HG03432 (cell line): ENCODE results near the gene BHLHE23.
A peak's percentile ranks its signal among the peaks of the same experiment; 100 is the strongest.

Experiments used
- ATAC-seq: cut with Tn5 transposase; IDR thresholded peaks from one replicate; pipeline ENCODE4 v1.9.1; 2021; ENCODE audit warnings: mild to moderate bottlenecking, moderate library complexity; ENCODE audit not compliant: unreplicated experiment

Gene BHLHE23

GRCh38 chr20:62993856-62994494, 12.8 kb downstream of the BHLHE23 start:
- ATAC-seq: no peak

GRCh38 chr20:62991863-62992262, 14.9 kb downstream of the BHLHE23 start:
- no peak for ATAC-seq

- no peak for ATAC-seq
These were observed 15.5 kb downstream of the BHLHE23 start for GRCh38 chr20:62991196-62991807.

- ATAC-seq: no peak
These were observed 16.4 kb downstream of the BHLHE23 start for GRCh38 chr20:62990306-62990825.

GRCh38 chr20:62989201-62989601, 17.6 kb downstream of the BHLHE23 start:
- no peak for ATAC-seq

- no peak for ATAC-seq
These were observed 19.6 kb downstream of the BHLHE23 start for GRCh38 chr20:62987114-62987513.

- no peak for ATAC-seq
These were observed 20.4 kb downstream of the BHLHE23 start for GRCh38 chr20:62986257-62986800.

GRCh38 chr20:62985444-62985778, 21.4 kb downstream of the BHLHE23 start:
- ATAC-seq: no peak

GRCh38 chr20:62984666-62985443, 21.9 kb downstream of the BHLHE23 start:
- ATAC-seq: no peak

GRCh38 chr20:62983210-62983609, 23.6 kb downstream of the BHLHE23 start:
- ATAC-seq: no peak

GRCh38 chr20:62982124-62983075, 24.4 kb downstream of the BHLHE23 start:
- ATAC-seq: no peak

GRCh38 chr20:62980970-62981369, 25.8 kb downstream of the BHLHE23 start:
- ATAC-seq: no peak

GRCh38 chr20:62980380-62980960, 26.3 kb downstream of the BHLHE23 start:
- ATAC-seq: no peak

GRCh38 chr20:62979876-62980373, 26.8 kb downstream of the BHLHE23 start:
- no peak for ATAC-seq

GRCh38 chr20:62979310-62979709, 27.5 kb downstream of the BHLHE23 start:
- no peak for ATAC-seq

- no peak for ATAC-seq
These were observed 28.2 kb downstream of the BHLHE23 start for GRCh38 chr20:62978561-62978943.

GRCh38 chr20:62977613-62978560, 28.9 kb downstream of the BHLHE23 start:
- ATAC-seq: peak; percentile 67

- no peak for ATAC-seq
These were observed 29.9 kb downstream of the BHLHE23 start for GRCh38 chr20:62976886-62977285.
